ENCODE results near the gene ABCB11. TPM values are rescaled to one million over a fixed set of nuclear protein-coding genes. Genes with fewer than 3 reads are reported as not detected.

ABCB11 gene
- total RNA-seq, 1 experiment from 2014 or later: 0.11 TPM

GRCh38 chr2:169034256-169034655 is 3.1 kb upstream of the ABCB11 start:
- ATAC-seq: peak; percentile 94
- CTCF ChIA-PET: interaction anchor here (0.7 kb wide), 1 partner anchor 98 kb away, joined by 4 read pairs; no protein-coding TSS in a partner anchor

GRCh38 chr2:169029341-169029740 is 1.8 kb downstream of the ABCB11 start:
- Histone ChIP-seq H3K4me2 (ENCODE audit: low read length) (no peak overlapping the region), H3K27me3 (ENCODE audit: low read length) (no peaks in the 10 kb centered on the region), H4K20me1 (ENCODE audit: low read length) (no peaks in the 10 kb centered on the region), H3K9me2 (replicated peaks; ENCODE audit: low read length) (no peaks in the 10 kb centered on the region), H3K36me3 (ENCODE audit: low read depth, low read length) (no peaks in the 10 kb centered on the region), H3K4me3 (ENCODE audit: low read length) (no peak overlapping the region), H2AFZ (ENCODE audit: low read length) (no peak overlapping the region), H3K27ac (ENCODE audit: low read length) (no peak overlapping the region), H3K79me2 (ENCODE audit: low read length) (no peaks in the 10 kb centered on the region), H3K4me1 (ENCODE audit: insufficient read depth, low read length) (peaks cover 8% of the 10 kb centered on the region), H3F3A (ENCODE audit: low read length, unreplicated experiment) (no peaks in the 10 kb centered on the region), H3K9ac (ENCODE audit: low read length) (no peak overlapping the region), H3K9me3 (ENCODE audit: low read length) (no peaks in the 10 kb centered on the region)
- DNase-seq: no peak
- TF ChIP-seq EZH2 (IDR thresholded peaks at IDR 0.05; ENCODE audit: low read length, unreplicated experiment) (no peak), EZH2phosphoT487 (IDR thresholded peaks at IDR 0.05; ENCODE audit: borderline replicate concordance, low read length) (no peak)
- TF ChIP-seq, protein P1, sequence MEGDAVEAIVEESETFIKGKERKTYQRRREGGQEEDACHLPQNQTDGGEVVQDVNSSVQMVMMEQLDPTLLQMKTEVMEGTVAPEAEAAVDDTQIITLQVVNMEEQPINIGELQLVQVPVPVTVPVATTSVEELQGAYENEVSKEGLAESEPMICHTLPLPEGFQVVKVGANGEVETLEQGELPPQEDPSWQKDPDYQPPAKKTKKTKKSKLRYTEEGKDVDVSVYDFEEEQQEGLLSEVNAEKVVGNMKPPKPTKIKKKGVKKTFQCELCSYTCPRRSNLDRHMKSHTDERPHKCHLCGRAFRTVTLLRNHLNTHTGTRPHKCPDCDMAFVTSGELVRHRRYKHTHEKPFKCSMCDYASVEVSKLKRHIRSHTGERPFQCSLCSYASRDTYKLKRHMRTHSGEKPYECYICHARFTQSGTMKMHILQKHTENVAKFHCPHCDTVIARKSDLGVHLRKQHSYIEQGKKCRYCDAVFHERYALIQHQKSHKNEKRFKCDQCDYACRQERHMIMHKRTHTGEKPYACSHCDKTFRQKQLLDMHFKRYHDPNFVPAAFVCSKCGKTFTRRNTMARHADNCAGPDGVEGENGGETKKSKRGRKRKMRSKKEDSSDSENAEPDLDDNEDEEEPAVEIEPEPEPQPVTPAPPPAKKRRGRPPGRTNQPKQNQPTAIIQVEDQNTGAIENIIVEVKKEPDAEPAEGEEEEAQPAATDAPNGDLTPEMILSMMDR (conservative IDR thresholded peaks at IDR 0.05; ENCODE audit: low read depth, low read length): no peak
- intact Hi-C loops (cut with micrococcal nuclease): no loop called here
- no peak for ATAC-seq
- BruUV-seq (replicated peaks): no TSS peak
- CTCF ChIA-PET: no interaction called here
- POLR2A ChIA-PET (ENCODE audit: unreplicated experiment): no interaction called here

More at GRCh38 chr2:169034256-169034655, 3.1 kb upstream of the ABCB11 start:
- Histone ChIP-seq H3K9ac (ENCODE audit: low read length) (no peak overlapping the region), H3K4me1 (ENCODE audit: insufficient read depth, low read length) (peaks cover 31% of the 10 kb centered on the region), H3K9me2 (replicated peaks; ENCODE audit: low read length) (no peaks in the 10 kb centered on the region), H3K79me2 (ENCODE audit: low read length) (no peaks in the 10 kb centered on the region), H3K27ac (ENCODE audit: low read length) (peak overlapping the region; percentile 73), H3K9me3 (ENCODE audit: low read length) (no peaks in the 10 kb centered on the region), H3K27me3 (ENCODE audit: low read length) (no peaks in the 10 kb centered on the region), H3K4me3 (ENCODE audit: low read length) (no peak overlapping the region), H3K4me2 (ENCODE audit: low read length) (no peak overlapping the region), H3F3A (ENCODE audit: low read length, unreplicated experiment) (no peaks in the 10 kb centered on the region), H4K20me1 (ENCODE audit: low read length) (no peaks in the 10 kb centered on the region), H2AFZ (ENCODE audit: low read length) (0 out of 2 replicates have a peak overlapping the region, but pooled peaks have one; percentile 33), H3K36me3 (ENCODE audit: low read depth, low read length) (no peaks in the 10 kb centered on the region)
- TF ChIP-seq, protein P1 (conservative IDR thresholded peaks at IDR 0.05; ENCODE audit: low read depth, low read length): no peak
- no peak for TF ChIP-seq EZH2phosphoT487 (IDR thresholded peaks at IDR 0.05; ENCODE audit: borderline replicate concordance, low read length)
- TF ChIP-seq EZH2 (IDR thresholded peaks at IDR 0.05; ENCODE audit: low read length, unreplicated experiment): no peak
- no TSS peak for BruUV-seq (replicated peaks)
- peak; percentile 74 for DNase-seq
- intact Hi-C loops (cut with micrococcal nuclease): loop anchor here (1.0 to 5.0 kb wide), 3 partner anchors 24 to 72 kb away; no protein-coding TSS in a partner anchor
- POLR2A ChIA-PET (ENCODE audit: unreplicated experiment): no interaction called here

DNA sequence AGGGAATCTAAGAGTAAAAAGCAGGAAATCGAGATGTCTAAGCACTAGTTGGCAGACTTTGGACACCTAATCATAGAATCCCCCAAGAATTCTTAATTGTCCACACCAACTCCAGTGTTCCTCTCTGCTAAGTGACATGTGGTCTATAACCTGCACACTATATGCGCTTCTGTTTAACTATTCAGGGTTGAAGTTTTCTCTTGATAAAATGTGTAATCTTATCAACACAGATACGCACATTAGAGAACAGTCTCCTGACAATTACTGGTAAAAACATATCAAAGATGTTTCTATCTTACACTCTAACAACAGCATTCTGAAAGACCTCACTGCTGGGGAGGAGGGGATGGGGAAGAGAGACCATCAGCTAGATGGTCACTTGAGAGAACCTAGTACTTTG is 3.9 kb downstream of the ABCB11 start:
- H3K27me3 ChIP-seq (ENCODE audit: low read length): no peaks in the 10 kb centered on the region
- no peak overlapping the region for H3K9ac ChIP-seq (ENCODE audit: low read length)
- no peak overlapping the region for H2AFZ ChIP-seq (ENCODE audit: low read length)
- POLR2A ChIA-PET (ENCODE audit: unreplicated experiment): no interaction called here
- H3F3A ChIP-seq (ENCODE audit: low read length, unreplicated experiment): no peaks in the 10 kb centered on the region
- H3K9me3 ChIP-seq (ENCODE audit: low read length): no peaks in the 10 kb centered on the region
- CTCF ChIA-PET: no interaction called here
- ATAC-seq: no peak
- no peak overlapping the region for H3K27ac ChIP-seq (ENCODE audit: low read length)
- TF ChIP-seq, protein P1 (conservative IDR thresholded peaks at IDR 0.05; ENCODE audit: low read depth, low read length): no peak
- TF ChIP-seq EZH2 (IDR thresholded peaks at IDR 0.05; ENCODE audit: low read length, unreplicated experiment): no peak
- no peak overlapping the region for H3K4me3 ChIP-seq (ENCODE audit: low read length)
- H3K79me2 ChIP-seq (ENCODE audit: low read length): no peaks in the 10 kb centered on the region
- no peaks in the 10 kb centered on the region for H3K4me1 ChIP-seq (ENCODE audit: insufficient read depth, low read length)
- no peak overlapping the region for H3K4me2 ChIP-seq (ENCODE audit: low read length)
- H3K9me2 ChIP-seq (replicated peaks; ENCODE audit: low read length): no peaks in the 10 kb centered on the region
- no peaks in the 10 kb centered on the region for H3K36me3 ChIP-seq (ENCODE audit: low read depth, low read length)
- H4K20me1 ChIP-seq (ENCODE audit: low read length): no peaks in the 10 kb centered on the region
- intact Hi-C loops (cut with micrococcal nuclease): no loop called here
- no peak for DNase-seq
- no TSS peak for BruUV-seq (replicated peaks)
